IMR-90 (cell line): ENCODE results near the gene EXOC5.

ENCODE experiments used
- CEBPB ChIP-seq: IDR thresholded peaks from 2 replicates; pipeline ENCODE4 v1.6.1; 2012; ENCODE audit warnings: low read depth, low read length, improper control_type of control experiment
- CTCF ChIP-seq: conservative IDR thresholded peaks from 2 replicates; pipeline ENCODE4 v1.5.1; 2012; ENCODE audit warnings: mild to moderate bottlenecking, low read depth, low read length, improper control_type of control experiment
- MAFK ChIP-seq: IDR thresholded peaks from 2 replicates; pipeline ENCODE4 v1.6.1; 2012; ENCODE audit warnings: low read depth, low read length, improper control_type of control experiment
- MXI1 ChIP-seq: IDR thresholded peaks from 2 replicates; pipeline ENCODE4 v1.6.1; 2012; ENCODE audit warnings: low read depth, mild to moderate bottlenecking, low read length, moderate library complexity, borderline replicate concordance
- NFE2L2 ChIP-seq: fragments of 150-350 bp; IDR thresholded peaks from 2 replicates; pipeline ENCODE4 v1.6.1; 2016; ENCODE audit warnings: low read depth, mild to moderate bottlenecking, low read length
- POLR2A ChIP-seq: IDR thresholded peaks from 2 replicates; pipeline ENCODE4 v1.6.1; 2012; ENCODE audit warnings: mild to moderate bottlenecking, low read depth, low read length
- RAD21 ChIP-seq: IDR thresholded peaks from 2 replicates; pipeline ENCODE4 v1.6.1; 2012; ENCODE audit warnings: low read length, improper control_type of control experiment
- RCOR1 ChIP-seq: IDR thresholded peaks from 2 replicates; pipeline ENCODE4 v1.6.1; 2012; ENCODE audit warnings: mild to moderate bottlenecking, low read length, improper control_type of control experiment; ENCODE audit not compliant: insufficient replicate concordance
- RFX5 ChIP-seq: IDR thresholded peaks from 2 replicates; pipeline ENCODE4 v1.8.0; 2012; ENCODE audit warnings: low read depth, mild to moderate bottlenecking, low read length, moderate library complexity
- SMC3 ChIP-seq: fragments of 150-350 bp; IDR thresholded peaks from 2 replicates; pipeline ENCODE4 v1.6.1; 2016; ENCODE audit warnings: low read depth, mild to moderate bottlenecking, antibody characterized with exemption, low read length, moderate library complexity

- TF ChIP-seq CTCF = no peak
- TF ChIP-seq POLR2A = no peak
- no peak for TF ChIP-seq CEBPB
- TF ChIP-seq SMC3 = no peak
- TF ChIP-seq NFE2L2 = no peak
- TF ChIP-seq RCOR1 = no peak
- TF ChIP-seq RFX5 = no peak
- TF ChIP-seq RAD21 = no peak
- TF ChIP-seq MXI1 = no peak
- no peak for TF ChIP-seq MAFK
These were observed 2.6 kb downstream of the EXOC5 start for GRCh38 chr14:57266065-57266464.
